Cortex of kidney (tissue), 1 donor: ENCODE measurements around the gene STARD7.
"Not testable (repeated sequence)": the region's sequence is repeated elsewhere in the genome, so short reads cannot be mapped to it uniquely, and the experiment has no call there.

ENCODE experiments used
- DNase-seq: peaks from one replicate; lab custom pipeline; 2025; lab: John Stamatoyannopoulos, UW

STARD7 gene

GRCh38 chr2:96208143-96209010 is at the start of gene STARD7:
TSS of gene STARD7 (minus strand) at chr2:96208827. CDS start at chr2:96208434, 393 bp downstream.
- DNase-seq = peak; percentile 68

GRCh38 chr2:96257744-96258143 is 49.1 kb upstream of the STARD7 start:
- not testable (repeated sequence) for DNase-seq

GRCh38 chr2:96256611-96257113 is 48.0 kb upstream of the STARD7 start:
- DNase-seq = no peak

GRCh38 chr2:96254571-96254970 is 45.9 kb upstream of the STARD7 start:
- DNase-seq = no peak

- no peak for DNase-seq
These were observed 44.4 kb upstream of the STARD7 start for GRCh38 chr2:96253006-96253405.

GRCh38 chr2:96252526-96252925 is 43.9 kb upstream of the STARD7 start:
- DNase-seq = no peak

GRCh38 chr2:96251721-96252292 is 43.2 kb upstream of the STARD7 start:
- no peak for DNase-seq

- DNase-seq = no peak
These were observed 41.6 kb upstream of the STARD7 start for GRCh38 chr2:96250188-96250587.

GRCh38 chr2:96249654-96250053 is 41.0 kb upstream of the STARD7 start:
- DNase-seq = no peak

- no peak for DNase-seq
These were observed 40.0 kb upstream of the STARD7 start for GRCh38 chr2:96248624-96249023.

- no peak for DNase-seq
These were observed 39.3 kb upstream of the STARD7 start for GRCh38 chr2:96247896-96248295.

GRCh38 chr2:96247009-96247408 is 38.4 kb upstream of the STARD7 start:
- no peak for DNase-seq

GRCh38 chr2:96245609-96246390 is 37.2 kb upstream of the STARD7 start:
- no peak for DNase-seq

GRCh38 chr2:96243843-96244242 is 35.2 kb upstream of the STARD7 start:
- DNase-seq = no peak

- DNase-seq = no peak
These were observed 33.4 kb upstream of the STARD7 start for GRCh38 chr2:96241900-96242611.

GRCh38 chr2:96241227-96241626 is 32.6 kb upstream of the STARD7 start:
- DNase-seq = no peak

GRCh38 chr2:96240341-96241038 is 31.9 kb upstream of the STARD7 start:
- no peak for DNase-seq

GRCh38 chr2:96239745-96240264 is 31.2 kb upstream of the STARD7 start:
- no peak for DNase-seq

GRCh38 chr2:96239091-96239490 is 30.5 kb upstream of the STARD7 start:
- DNase-seq = no peak

GRCh38 chr2:96238266-96238665 is 29.6 kb upstream of the STARD7 start:
- DNase-seq = no peak

GRCh38 chr2:96236882-96237281 is 28.3 kb upstream of the STARD7 start:
- no peak for DNase-seq
